H1 (cell line): ENCODE results near the gene NUCB1. TPM values are rescaled to one million over a fixed set of nuclear protein-coding genes. Genes with fewer than 3 reads are reported as not detected.

Experiments
- USF2 ChIP-seq: IDR thresholded peaks from 2 replicates; pipeline ENCODE4 v1.6.1; 2011; ENCODE audit warnings: low read length, improper control_type of control experiment
- polyA plus RNA-seq, 7 experiments: library from polyadenylated mRNA; depleted of rRNA in 3 of 7; stranded (reverse) in 5 of 7; unstranded in 2 of 7; fragments of >200 nt in 5 of 7; fragments of 200-250 nt in 2 of 7; gene quantifications; 1 replicate in 5 of 7; 2 replicates in 1 of 7; 4 replicates in 1 of 7; pipeline versions ENCODE4 v1.2.1 to v1.2.3, GENCODE V29; 2011 to 2013; ENCODE audit warnings: missing spikeins in 2 of 7, mixed read lengths in 2 of 7
- total RNA-seq: library from RNA; stranded (reverse); fragmentation: NEBNext Ultra II Directional; extraction: Animal tissue kit (Norgen Biotek cat#: 25700); gene quantifications from 2 replicates; pipeline ENCODE4 v1.2.1, GENCODE V29; 2021

Gene NUCB1
- total and polyA plus RNA-seq, 2 of the 8 experiments (the other 6 are each of a cell fraction or from before 2014, with no cell fraction given): 111 to 121 TPM

DNA sequence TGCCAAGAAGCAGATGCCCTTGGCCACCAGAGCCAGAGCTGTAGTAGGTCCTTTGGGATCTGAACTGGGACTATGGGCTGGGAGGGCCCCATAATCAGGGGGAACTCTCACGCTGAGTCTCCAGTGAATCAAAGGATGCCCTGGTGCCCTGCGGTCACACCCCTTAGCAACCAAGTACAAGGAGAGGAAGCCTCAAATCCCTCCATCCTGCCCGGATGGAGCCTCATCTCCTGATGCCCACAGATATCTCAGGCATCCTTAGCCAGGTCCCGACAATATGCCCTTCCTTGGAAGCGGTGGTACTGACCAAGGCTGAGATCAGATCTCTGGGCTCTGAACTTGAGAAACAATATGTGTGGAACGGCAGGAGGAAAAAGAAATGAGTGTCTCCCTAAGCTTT is 33.4 kb upstream of the NUCB1 start (continued):
- TF ChIP-seq USF2: no peak
